Measurements from ENCODE around the gene ERBB4.

DNA sequence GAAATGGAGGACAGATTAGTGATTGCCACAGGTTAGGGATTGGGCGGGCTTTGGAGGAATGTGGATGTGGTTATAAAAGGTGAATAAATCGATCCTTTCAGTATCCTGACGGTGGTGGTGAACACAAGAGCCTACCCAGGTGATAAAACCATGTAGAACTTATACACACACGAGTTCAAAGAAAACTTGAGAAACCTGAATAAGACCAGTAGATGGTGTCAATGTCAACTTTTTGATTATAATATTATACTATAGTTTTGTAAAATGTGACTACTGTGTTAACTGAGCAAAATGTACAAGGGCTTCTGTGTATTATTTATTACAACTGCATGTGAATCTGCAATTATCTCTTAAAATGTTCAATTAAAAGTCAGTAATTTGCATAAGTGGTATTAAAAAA, 136.3 kb downstream of the ERBB4 start:
- no peak for TF ChIP-seq POLR2A (IDR thresholded peaks at IDR 0.05)
- no peak for TF ChIP-seq EP300 (IDR thresholded peaks at IDR 0.05)
- no peak for TF ChIP-seq POLR2AphosphoS5 (IDR thresholded peaks at IDR 0.05)
